NCI-H748 (cell line): Measurements from ENCODE around the gene DEAF1.

ENCODE experiments used
- DNase-seq: peaks from one replicate; lab custom pipeline; 2025; ENCODE audit not compliant: unreplicated experiment; lab: John Stamatoyannopoulos, UW

DEAF1 gene

GRCh38 chr11:722346-722811 lies 27.4 kb upstream of the DEAF1 start:
- no peak for DNase-seq

GRCh38 chr11:721741-722345 lies 26.8 kb upstream of the DEAF1 start:
- peak; percentile 76 for DNase-seq

- DNase-seq: peak; percentile 51
These were observed 26.3 kb upstream of the DEAF1 start for GRCh38 chr11:721247-721740.

GRCh38 chr11:720642-721246 lies 25.7 kb upstream of the DEAF1 start:
- DNase-seq: peak; percentile 90

GRCh38 chr11:720017-720641 lies 25.1 kb upstream of the DEAF1 start:
- no peak for DNase-seq

GRCh38 chr11:719214-720016 lies 24.4 kb upstream of the DEAF1 start:
- DNase-seq: no peak

- DNase-seq: no peak
These were observed 19.4 kb upstream of the DEAF1 start for GRCh38 chr11:714436-714835.

GRCh38 chr11:709109-709997 lies 14.3 kb upstream of the DEAF1 start:
- DNase-seq: peak; percentile 43

- no peak for DNase-seq
These were observed 13.5 kb upstream of the DEAF1 start for GRCh38 chr11:708511-708910.

GRCh38 chr11:707817-708420 lies 12.9 kb upstream of the DEAF1 start:
- no peak for DNase-seq

- no peak for DNase-seq
These were observed 12.2 kb upstream of the DEAF1 start for GRCh38 chr11:706957-707816.

GRCh38 chr11:706439-706956 lies 11.5 kb upstream of the DEAF1 start:
- no peak for DNase-seq

GRCh38 chr11:705646-706438 lies 10.8 kb upstream of the DEAF1 start, which contains the start of gene EPS8L2:
Gene EPS8L2 (plus strand): TSS chr11:706231. CDS start chr11:709408, 3,177 bp downstream.
- DNase-seq: peak; percentile 30

- peak; percentile 16 for DNase-seq
These were observed 10.0 kb upstream of the DEAF1 start for GRCh38 chr11:704781-705645.

- no peak for DNase-seq
These were observed 9.2 kb upstream of the DEAF1 start for GRCh38 chr11:704228-704674.

- DNase-seq: no peak
These were observed 8.5 kb upstream of the DEAF1 start for GRCh38 chr11:703506-703905.
